Neuronal stem cell (in vitro differentiated cells): ENCODE results near the gene LHX4.

Experiments used
- DNase-seq: peaks from one replicate; pipeline ENCODE4 v3.0.0-alpha.2; 2013; ENCODE audit warnings: low spot score
- H2AFZ ChIP-seq: one replicate; pipeline ENCODE4 v1.6.1; 2013; ENCODE audit warnings: mild to moderate bottlenecking, low read length, inconsistent platforms
- H2AK5ac ChIP-seq: 2 replicates; pipeline ENCODE4 v1.6.1; 2013; ENCODE audit warnings: low read depth, mild to moderate bottlenecking, inconsistent platforms, low read length, moderate library complexity, mixed read lengths
- H2BK120ac ChIP-seq: 2 replicates; pipeline ENCODE4 v1.6.1; 2013; ENCODE audit warnings: low read depth, mild to moderate bottlenecking, inconsistent platforms, low read length, moderate library complexity, mixed read lengths
- H2BK12ac ChIP-seq: one replicate; pipeline ENCODE4 v1.6.1; 2013; ENCODE audit warnings: low read length, inconsistent platforms
- H2BK15ac ChIP-seq: 2 replicates; pipeline ENCODE4 v1.6.1; 2013; ENCODE audit warnings: mild to moderate bottlenecking, low read length, inconsistent platforms, mixed read lengths
- H2BK5ac ChIP-seq: one replicate; pipeline ENCODE4 v1.6.1; 2013; ENCODE audit warnings: inconsistent platforms, mild to moderate bottlenecking, low read length, moderate library complexity
- H3K14ac ChIP-seq: one replicate; pipeline ENCODE4 v1.6.1; 2013; ENCODE audit warnings: low read length, inconsistent platforms
- H3K18ac ChIP-seq: 2 replicates; pipeline ENCODE4 v1.6.1; 2013; ENCODE audit warnings: low read length, inconsistent platforms
- H3K23ac ChIP-seq: 2 replicates; pipeline ENCODE4 v1.6.1; 2013; ENCODE audit warnings: low read depth, mild to moderate bottlenecking, mixed read lengths, low read length, inconsistent platforms; ENCODE audit not compliant: poor library complexity
- H3K27ac ChIP-seq: replicated peaks from 3 replicates; pipeline ENCODE4 v1.5.1; 2013; ENCODE audit warnings: low read length, inconsistent platforms
- H3K27me3 ChIP-seq, 3 experiments: 2 replicates each; pipeline ENCODE4 v1.6.1; 2013; ENCODE audit warnings: low read length in 3 of 3, mild to moderate bottlenecking in 2 of 3, inconsistent platforms in 1 of 3, low read depth in 1 of 3, mixed read lengths in 1 of 3, moderate library complexity in 1 of 3; ENCODE audit not compliant: control insufficient read depth in 3 of 3, insufficient read depth in 3 of 3
- H3K36me3 ChIP-seq, 2 donors: replicated peaks in 1 of 2; 2 replicates each; pipeline ENCODE4 v1.6.1; 2013; ENCODE audit warnings: low read length in 2 of 2; ENCODE audit not compliant: control insufficient read depth in 2 of 2, insufficient read depth in 2 of 2
- H3K4ac ChIP-seq: 2 replicates; pipeline ENCODE4 v1.6.1; 2013; ENCODE audit warnings: inconsistent platforms, mild to moderate bottlenecking, low read length, moderate library complexity
- H3K4me1 ChIP-seq, 2 donors: 1 replicate in 1 of 2; 2 replicates in 1 of 2; pipeline ENCODE4 v1.6.1; 2013; ENCODE audit warnings: low read length in 2 of 2, low read depth in 1 of 2; ENCODE audit not compliant: control insufficient read depth in 2 of 2, insufficient read depth in 1 of 2
- H3K4me2 ChIP-seq: one replicate; pipeline ENCODE4 v1.6.1; 2013; ENCODE audit warnings: mild to moderate bottlenecking, low read length, inconsistent platforms; ENCODE audit not compliant: insufficient read depth, poor library complexity, severe bottlenecking
- H3K4me3 ChIP-seq, 2 donors: 2 replicates each; pipeline ENCODE4 v1.5.1; 2013; ENCODE audit warnings: low read length in 2 of 2, mild to moderate bottlenecking in 2 of 2, inconsistent platforms in 1 of 2, moderate library complexity in 1 of 2
- H3K79me1 ChIP-seq: one replicate; pipeline ENCODE4 v1.6.1; 2013; ENCODE audit warnings: low read depth, mild to moderate bottlenecking, inconsistent platforms, low read length, moderate library complexity
- H3K9ac ChIP-seq: one replicate; pipeline ENCODE4 v1.6.1; 2013; ENCODE audit warnings: mild to moderate bottlenecking, low read depth, low read length, inconsistent platforms; ENCODE audit not compliant: poor library complexity
- H3K9me3 ChIP-seq, 2 donors: replicated peaks in 1 of 2; 2 replicates each; pipeline versions ENCODE3 to v1.6.1; 2013; ENCODE audit warnings: low read length in 2 of 2, mild to moderate bottlenecking in 2 of 2, inconsistent platforms in 1 of 2, low read depth in 1 of 2, mixed read lengths in 1 of 2, moderate library complexity in 1 of 2; ENCODE audit not compliant: control insufficient read depth in 2 of 2, insufficient read depth in 1 of 2
- H4K8ac ChIP-seq: one replicate; pipeline ENCODE4 v1.6.1; 2013; ENCODE audit warnings: low read depth, mild to moderate bottlenecking, inconsistent platforms, low read length, moderate library complexity
- H4K91ac ChIP-seq: one replicate; pipeline ENCODE4 v1.6.1; 2013; ENCODE audit warnings: low read length, low read depth, mild to moderate bottlenecking, inconsistent platforms; ENCODE audit not compliant: poor library complexity
- WGBS, 2 donors: extraction: QIAGEN DNeasy Blood & Tissue Kit; methylation state at CpG; one replicate each; pipeline ENCODE4 v1.1.7; 2013; ENCODE audit warnings: missing lambda C conversion rate in 2 of 2, mixed read lengths in 1 of 2; ENCODE audit not compliant: insufficient read length in 2 of 2, insufficient replicate concordance in 1 of 2; ENCODE audit errors: extremely low coverage in 2 of 2; 5-methylcytosine and 5-hydroxymethylcytosine counted together

Gene LHX4

DNA sequence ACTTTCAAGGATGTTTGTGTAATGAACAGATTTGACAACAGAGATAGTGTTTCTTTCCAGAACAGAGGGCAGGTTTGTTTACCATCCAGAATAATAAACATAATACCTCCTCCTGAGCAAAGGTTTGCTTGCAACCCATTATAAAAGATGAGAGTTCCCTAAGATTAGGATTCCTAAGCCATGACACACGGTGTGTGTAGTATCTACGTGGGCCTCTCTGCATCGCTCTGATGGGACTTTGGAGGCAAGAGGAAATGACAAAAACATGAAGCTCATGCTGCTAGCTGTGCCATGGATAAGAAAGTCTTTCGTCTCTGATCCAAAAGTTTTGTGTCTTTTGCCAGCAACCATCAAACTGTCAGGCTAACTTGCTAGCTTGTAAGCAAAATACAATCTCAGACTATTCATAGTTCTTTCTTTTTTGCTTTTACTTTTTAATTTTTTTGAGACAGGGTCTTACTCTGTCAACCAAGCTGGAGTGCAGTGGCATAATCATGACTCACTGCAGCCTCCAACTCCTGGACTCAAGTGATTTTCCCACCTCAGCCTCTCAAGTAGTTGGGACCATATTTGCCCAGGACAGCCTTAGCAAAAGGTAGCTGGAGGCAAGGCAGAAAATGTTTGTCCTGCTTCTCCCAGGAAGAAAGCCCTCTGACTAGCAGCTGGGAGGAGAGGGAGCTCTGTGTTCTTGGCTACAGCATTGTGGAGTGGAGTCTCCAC is 81.1 kb downstream of the LHX4 start:
- H3K4me2 ChIP-seq: no peak overlapping the region
- DNase-seq: no peak

GRCh38 chr1:180312926-180313325 is 82.9 kb downstream of the LHX4 start:
- Histone ChIP-seq H2BK5ac (no peak overlapping the region), H3K9ac (no peak overlapping the region), H3K4me2 (no peak overlapping the region), H2AK5ac (no peak overlapping the region), H3K14ac (no peak overlapping the region), H2AFZ (no peak overlapping the region), H3K79me1 (peaks cover 2% of the 10 kb centered on the region), H4K8ac (no peak overlapping the region), H3K23ac (no peak overlapping the region), H2BK120ac (no peak overlapping the region), H3K9me3 (no peaks in the 10 kb centered on the region), H4K91ac (no peak overlapping the region), H2BK15ac (no peak overlapping the region), H3K18ac (no peak overlapping the region), H3K4me3 (no peak overlapping the region), H3K4me1 (peaks cover 0 to 1% of the 10 kb centered on the region in 2 donors), H2BK12ac (no peak overlapping the region), H3K4ac (no peak overlapping the region), H3K36me3 (peaks cover 0 to 20% of the 10 kb centered on the region in 2 donors), H3K27ac (no peak overlapping the region), H3K27me3 (no peaks in the 10 kb centered on the region)
- WGBS, 2 donors: no CpG with 5 or more reads among the region's 2 CpGs
- no peak for DNase-seq

More for the DNA sequence above, 81.1 kb downstream of the LHX4 start:
- no peak overlapping the region for H3K4me3 ChIP-seq
- no peak overlapping the region for H3K27ac ChIP-seq
- H3K79me1 ChIP-seq: no peaks in the 10 kb centered on the region
- peaks cover 0 to 3% of the 10 kb centered on the region in 2 donors for H3K9me3 ChIP-seq
- H3K4ac ChIP-seq: no peak overlapping the region
- H2AFZ ChIP-seq: no peak overlapping the region
- no peak overlapping the region for H2AK5ac ChIP-seq
- no peak overlapping the region for H2BK15ac ChIP-seq
- H2BK5ac ChIP-seq: no peak overlapping the region
- peaks cover 0 to 1% of the 10 kb centered on the region in 2 donors for H3K4me1 ChIP-seq
- H3K27me3 ChIP-seq: no peaks in the 10 kb centered on the region
- H4K8ac ChIP-seq: no peak overlapping the region
- no peak overlapping the region for H3K9ac ChIP-seq
- no peak overlapping the region for H4K91ac ChIP-seq
- H3K23ac ChIP-seq: no peak overlapping the region
- peaks cover 0 to 20% of the 10 kb centered on the region in 2 donors for H3K36me3 ChIP-seq
- no peak overlapping the region for H2BK12ac ChIP-seq
- WGBS, 2 donors: no CpG with 5 or more reads among the region's 4 CpGs
- H3K14ac ChIP-seq: no peak overlapping the region
- H3K18ac ChIP-seq: no peak overlapping the region
- H2BK120ac ChIP-seq: no peak overlapping the region

DNA sequence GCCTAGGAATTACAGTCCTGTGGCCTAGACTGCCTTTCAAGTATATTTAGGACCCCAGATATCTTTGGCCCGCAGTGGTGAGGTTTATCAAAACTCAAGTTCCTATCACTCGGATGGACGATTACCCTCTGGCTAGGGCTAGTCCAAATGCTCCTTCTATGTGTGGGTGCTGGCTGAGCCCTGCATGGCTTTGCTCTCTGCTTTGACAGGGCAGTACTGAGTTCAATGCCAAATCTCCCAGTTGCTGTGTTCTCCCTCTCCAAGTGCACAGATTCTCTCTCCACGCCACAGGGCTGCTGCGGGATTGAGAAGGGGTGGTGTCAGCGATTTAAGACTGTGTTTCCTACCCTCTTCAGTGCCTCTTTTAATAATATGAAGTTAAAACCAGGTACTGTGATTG is 97.0 kb downstream of the LHX4 start:
- Histone ChIP-seq H3K4me3 (no peak overlapping the region), H3K23ac (no peak overlapping the region), H3K4me2 (no peak overlapping the region), H3K36me3 (no peaks in the 10 kb centered on the region), H2AFZ (no peak overlapping the region), H3K9me3 (peaks cover 0 to 2% of the 10 kb centered on the region in 2 donors), H2AK5ac (no peak overlapping the region), H3K18ac (no peak overlapping the region), H3K14ac (no peak overlapping the region), H3K79me1 (no peaks in the 10 kb centered on the region), H4K8ac (no peak overlapping the region), H3K9ac (no peak overlapping the region), H3K4me1 (no peaks in the 10 kb centered on the region), H2BK5ac (no peak overlapping the region), H4K91ac (no peak overlapping the region), H2BK120ac (no peak overlapping the region), H3K27ac (no peak overlapping the region), H2BK12ac (no peak overlapping the region), H3K4ac (no peak overlapping the region), H3K27me3 (no peaks in the 10 kb centered on the region), H2BK15ac (no peak overlapping the region)
- no CpG with 5 or more reads among the region's 6 CpGs for WGBS, 2 donors
- no peak for DNase-seq
